ENCODE measurements around the gene VPS18.
A peak's percentile ranks its signal among the peaks of the same experiment; 100 is the strongest.

- TF ChIP-seq, protein P1, sequence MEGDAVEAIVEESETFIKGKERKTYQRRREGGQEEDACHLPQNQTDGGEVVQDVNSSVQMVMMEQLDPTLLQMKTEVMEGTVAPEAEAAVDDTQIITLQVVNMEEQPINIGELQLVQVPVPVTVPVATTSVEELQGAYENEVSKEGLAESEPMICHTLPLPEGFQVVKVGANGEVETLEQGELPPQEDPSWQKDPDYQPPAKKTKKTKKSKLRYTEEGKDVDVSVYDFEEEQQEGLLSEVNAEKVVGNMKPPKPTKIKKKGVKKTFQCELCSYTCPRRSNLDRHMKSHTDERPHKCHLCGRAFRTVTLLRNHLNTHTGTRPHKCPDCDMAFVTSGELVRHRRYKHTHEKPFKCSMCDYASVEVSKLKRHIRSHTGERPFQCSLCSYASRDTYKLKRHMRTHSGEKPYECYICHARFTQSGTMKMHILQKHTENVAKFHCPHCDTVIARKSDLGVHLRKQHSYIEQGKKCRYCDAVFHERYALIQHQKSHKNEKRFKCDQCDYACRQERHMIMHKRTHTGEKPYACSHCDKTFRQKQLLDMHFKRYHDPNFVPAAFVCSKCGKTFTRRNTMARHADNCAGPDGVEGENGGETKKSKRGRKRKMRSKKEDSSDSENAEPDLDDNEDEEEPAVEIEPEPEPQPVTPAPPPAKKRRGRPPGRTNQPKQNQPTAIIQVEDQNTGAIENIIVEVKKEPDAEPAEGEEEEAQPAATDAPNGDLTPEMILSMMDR (IDR thresholded peaks at IDR 0.05; ENCODE audit: extremely low read depth in 1 of 2, insufficient read depth in 1 of 2, low read depth in 1 of 2, low read length in 2 of 2), result peak; percentile 87 to 97
- TF ChIP-seq POLR2A (IDR thresholded peaks at IDR 0.05; ENCODE audit: low read depth, low read length), result no peak
- no peak for TF ChIP-seq EZH2 (IDR thresholded peaks at IDR 0.05; ENCODE audit: borderline replicate concordance, low read depth, low read length, severe bottlenecking)
- no peak for TF ChIP-seq POLR2AphosphoS5 (IDR thresholded peaks at IDR 0.05; ENCODE audit: insufficient read depth, low read depth, low read length)
- no peak for TF ChIP-seq JUN (IDR thresholded peaks at IDR 0.05; ENCODE audit: borderline replicate concordance, insufficient read depth, insufficient read length, low read depth)
Observed at GRCh38 chr15:40859206-40859851, 34.9 kb upstream of the VPS18 start.

Data from endothelial cell of umbilical vein (primary cell).